ENCODE measurements around the gene CCDC184.
A peak's percentile ranks its signal among the peaks of the same experiment; 100 is the strongest.
"Not testable (repeated sequence)": the region's sequence is repeated elsewhere in the genome, so short reads cannot be mapped to it uniquely, and the experiment has no call there.

Gene CCDC184

GRCh38 chr12:48183091-48183875 is at the start of gene CCDC184:
Gene CCDC184, plus strand, starts transcription at chr12:48183644. Its CDS starts 479 bp downstream, at chr12:48184123.
- DNase-seq (ENCODE audit: low spot score) = peak; percentile 91

- DNase-seq (ENCODE audit: low spot score) = no peak
These were observed 48.4 kb upstream of the CCDC184 start for GRCh38 chr12:48135027-48135426.

DNA sequence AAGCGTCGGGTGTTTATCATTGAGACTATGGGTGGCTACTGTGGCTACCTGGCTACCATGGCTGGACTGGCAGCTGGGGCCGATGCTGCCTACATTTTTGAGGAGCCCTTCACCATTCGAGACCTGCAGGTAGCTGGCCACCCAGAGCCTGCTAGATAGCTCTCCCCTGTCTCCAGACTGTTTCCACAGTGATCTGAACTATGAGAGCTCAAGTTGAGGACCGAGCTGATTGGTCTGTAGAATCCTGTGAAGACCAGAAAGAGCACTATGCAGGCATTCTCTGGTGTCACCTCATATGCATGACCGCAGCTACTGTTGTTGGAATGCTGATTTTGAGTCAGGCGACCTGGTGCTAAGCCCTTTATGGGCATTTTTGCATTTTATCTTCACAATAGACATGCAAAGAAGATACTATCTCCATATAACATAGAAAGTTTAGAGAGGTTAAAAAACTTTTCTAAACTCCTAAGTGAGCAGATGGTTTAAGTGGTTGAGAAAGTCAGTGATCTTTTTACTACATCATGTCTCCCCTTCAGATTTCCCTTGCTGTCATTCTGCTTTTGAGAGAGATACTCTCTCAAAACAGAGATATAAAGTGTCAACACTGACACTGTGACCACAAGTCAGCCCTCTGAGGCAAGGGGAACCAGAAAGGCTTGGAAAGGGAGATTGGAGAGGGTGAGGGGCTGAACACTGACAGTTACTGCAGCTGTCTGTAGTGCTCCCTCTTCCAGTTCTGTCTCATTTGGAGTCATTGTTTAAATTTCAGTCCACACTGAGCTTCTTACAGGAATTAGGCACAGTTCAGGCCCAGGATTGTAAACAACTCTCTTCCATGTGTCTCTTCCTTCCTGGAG is 40.4 kb upstream of the CCDC184 start:
- no peak for DNase-seq (ENCODE audit: low spot score)

GRCh38 chr12:48143898-48144297 is 39.5 kb upstream of the CCDC184 start:
- no peak for DNase-seq (ENCODE audit: low spot score)

DNA sequence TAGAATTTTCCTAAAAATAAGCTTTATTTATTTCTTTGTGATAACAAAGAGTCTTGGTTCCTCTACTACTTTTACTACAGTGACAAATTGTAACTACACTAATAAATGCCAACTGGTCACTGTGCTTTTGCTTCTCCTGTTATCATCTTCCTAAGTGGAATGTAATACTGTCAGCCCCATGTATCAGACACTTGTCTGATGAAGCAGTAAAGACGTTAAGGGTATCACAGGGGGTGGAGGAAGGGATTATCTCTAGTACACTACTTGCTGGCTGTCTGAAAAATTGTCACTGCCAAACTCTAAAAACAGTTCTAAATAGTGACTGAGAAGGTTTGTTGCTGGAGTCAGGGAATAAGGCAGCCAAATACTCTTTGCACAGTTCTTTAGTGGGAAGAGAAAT is 37.5 kb upstream of the CCDC184 start:
- no peak for DNase-seq (ENCODE audit: low spot score)

DNA sequence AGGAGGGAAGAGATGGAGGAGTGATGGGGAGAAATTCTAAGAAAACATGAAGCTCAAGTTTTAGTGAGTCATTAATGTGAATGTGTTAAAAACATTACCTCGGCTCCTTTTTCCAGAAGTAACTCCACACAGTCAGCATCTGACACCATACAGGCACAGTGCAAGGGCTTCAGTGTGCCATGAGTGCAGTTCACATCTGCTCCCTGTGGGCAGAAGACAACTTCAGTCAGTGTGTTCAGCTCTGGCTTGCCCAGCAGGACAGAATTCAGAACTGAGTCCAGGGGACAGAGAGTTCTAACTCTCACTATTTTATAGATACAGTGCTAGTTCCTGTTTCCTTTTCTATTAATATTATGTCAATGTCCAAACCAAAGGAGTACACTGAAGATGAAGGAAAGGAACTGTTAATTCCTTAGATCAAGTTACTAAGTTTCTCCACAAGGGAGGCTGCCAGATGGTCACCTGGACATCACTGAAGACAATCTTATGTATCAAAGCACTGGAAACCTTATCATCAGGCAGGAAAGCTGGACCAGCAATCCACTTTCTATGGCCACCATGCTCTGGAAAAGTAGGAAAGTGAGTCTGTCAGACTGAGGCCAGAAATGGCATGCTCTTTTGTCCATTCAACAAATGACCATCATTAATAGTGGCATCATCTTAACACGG is 32.2 kb upstream of the CCDC184 start:
- no peak for DNase-seq (ENCODE audit: low spot score)

DNA sequence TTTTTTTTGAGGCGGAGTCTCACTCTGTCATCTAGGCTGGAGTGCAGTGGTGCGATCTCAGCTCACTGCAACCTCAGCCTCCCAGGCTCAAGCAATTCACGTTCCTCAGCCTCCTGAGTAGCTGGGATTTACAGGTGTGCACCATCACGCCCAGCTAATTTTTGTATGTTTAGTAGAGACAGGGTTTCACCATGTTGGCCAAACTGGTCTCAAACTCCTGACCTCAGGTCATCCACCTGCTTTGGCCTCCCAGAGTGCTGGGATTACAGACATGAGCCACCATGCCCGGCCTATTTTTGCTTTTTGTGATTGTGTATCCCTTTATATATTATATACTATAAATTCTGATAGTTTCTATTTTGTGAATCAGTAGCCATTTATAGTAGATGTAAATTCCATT is 27.7 kb upstream of the CCDC184 start:
- not testable (repeated sequence) for DNase-seq (ENCODE audit: low spot score)

DNA sequence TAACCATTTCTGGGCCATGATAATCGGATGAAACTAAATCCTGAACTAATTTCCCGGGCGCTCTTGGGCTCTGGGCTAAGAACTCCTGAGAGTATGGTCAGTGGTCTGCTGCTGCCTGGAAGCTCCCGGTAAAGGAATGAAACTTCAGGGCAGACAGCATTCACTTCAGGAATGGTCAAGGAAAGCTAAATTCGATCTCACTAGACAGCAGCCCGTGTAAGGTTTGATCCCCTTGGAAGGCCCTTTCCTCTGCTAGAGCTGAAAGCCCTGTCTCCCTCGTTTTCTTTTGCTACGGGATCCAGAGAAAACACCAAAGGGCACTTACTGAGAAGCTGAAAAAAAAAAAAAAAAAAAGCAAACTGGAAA is 26.8 kb upstream of the CCDC184 start:
- DNase-seq (ENCODE audit: low spot score) = no peak

DNA sequence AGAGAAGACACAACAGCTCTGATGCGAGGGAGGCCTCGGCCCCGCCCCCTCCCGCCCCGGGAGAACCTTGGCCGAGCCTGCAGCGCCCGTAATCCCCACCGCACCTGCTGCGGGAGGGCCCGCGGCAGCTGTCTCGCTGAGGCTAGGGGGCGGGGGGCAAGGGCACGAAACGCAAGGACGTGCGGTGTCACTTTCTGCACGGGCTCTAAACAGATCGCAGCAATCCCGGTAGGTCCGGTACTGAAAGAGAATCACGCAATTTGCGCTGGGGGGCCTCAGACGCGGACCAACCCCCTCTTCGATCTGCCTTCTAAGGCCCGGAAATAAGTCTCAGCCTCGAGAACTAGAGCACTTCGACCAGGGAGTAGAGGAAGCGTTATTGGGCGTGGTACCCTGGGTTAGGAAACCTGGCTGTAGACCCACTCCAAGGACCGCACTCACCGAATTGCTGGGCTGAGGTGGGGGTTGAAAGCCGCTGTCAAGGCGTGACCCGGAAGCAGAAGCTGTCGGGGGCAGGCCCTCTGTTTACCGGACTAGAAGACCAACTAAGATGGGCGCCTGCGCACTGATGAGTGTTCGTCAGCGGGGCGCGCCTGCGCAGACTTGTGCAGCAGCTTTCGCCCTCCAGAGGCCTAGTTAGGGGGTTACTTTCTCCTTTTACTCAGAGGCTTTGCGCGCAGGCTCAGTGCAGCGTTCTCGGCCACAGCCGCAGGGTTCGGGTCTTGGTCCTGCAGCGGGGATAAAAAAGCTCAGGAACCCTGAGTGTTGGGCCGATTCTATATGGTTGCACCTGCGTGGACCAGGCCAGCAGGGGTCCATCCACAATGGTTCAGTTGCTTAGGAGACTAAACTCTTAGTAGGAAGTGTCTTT is 26.2 kb upstream of the CCDC184 start, which contains the start of gene ASB8:
ASB8 (minus strand) TSS at position 498 of the 871 bp plus-strand sequence. CDS start 4,019 bp downstream, outside the sequence.
- peak; percentile 100 for DNase-seq (ENCODE audit: low spot score)

GRCh38 chr12:48157889-48158370 is 25.5 kb upstream of the CCDC184 start:
- no peak for DNase-seq (ENCODE audit: low spot score)

- DNase-seq (ENCODE audit: low spot score) = no peak
These were observed 23.4 kb upstream of the CCDC184 start for GRCh38 chr12:48160046-48160445.

- DNase-seq (ENCODE audit: low spot score) = no peak
These were observed 22.6 kb upstream of the CCDC184 start for GRCh38 chr12:48160807-48161206.

GRCh38 chr12:48163150-48163747 is 20.2 kb upstream of the CCDC184 start:
- DNase-seq (ENCODE audit: low spot score) = no peak

- DNase-seq (ENCODE audit: low spot score) = no peak
These were observed 19.0 kb upstream of the CCDC184 start for GRCh38 chr12:48164451-48164850.

DNA sequence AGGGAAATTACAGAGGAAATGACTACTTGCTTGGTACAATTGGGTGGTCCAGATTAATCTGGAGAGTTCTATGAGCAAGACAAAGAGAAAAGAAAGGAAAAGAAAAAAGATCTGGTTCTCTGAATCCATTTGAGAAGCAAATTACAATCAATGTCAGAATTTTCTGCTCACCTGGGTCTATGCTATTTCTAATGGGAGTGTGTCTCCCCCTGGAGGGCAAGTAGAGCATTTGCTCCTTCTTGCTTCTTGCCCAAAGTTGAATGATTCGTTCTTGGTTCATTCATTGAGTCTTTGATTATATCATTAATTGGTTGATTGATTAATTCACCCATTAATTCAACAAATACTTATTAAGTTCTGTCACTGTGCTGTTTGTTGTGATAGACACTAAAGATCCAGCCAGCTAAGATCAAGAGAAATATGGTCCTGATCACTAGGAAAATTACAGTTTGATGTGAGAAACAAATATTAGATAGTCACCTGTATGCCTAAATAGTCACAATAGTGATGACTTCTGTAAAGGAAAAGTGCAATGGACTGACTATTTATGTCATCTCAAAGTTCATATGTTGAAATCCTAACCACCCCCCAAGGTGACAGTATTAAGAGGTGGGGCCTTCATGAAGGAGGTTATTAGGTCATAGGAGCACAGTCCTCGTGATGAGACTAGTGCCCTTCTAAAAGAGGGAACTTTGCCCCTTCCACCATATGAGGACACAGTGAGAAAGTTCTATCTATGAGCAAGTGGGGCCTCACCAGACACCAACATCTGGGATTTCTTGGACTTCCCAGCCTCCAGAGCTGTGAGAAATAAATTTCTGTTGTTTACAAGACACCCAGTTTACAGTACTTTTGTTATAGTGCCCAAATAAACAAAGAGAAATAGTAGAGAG is 18.1 kb upstream of the CCDC184 start:
- DNase-seq (ENCODE audit: low spot score) = no peak

DNA sequence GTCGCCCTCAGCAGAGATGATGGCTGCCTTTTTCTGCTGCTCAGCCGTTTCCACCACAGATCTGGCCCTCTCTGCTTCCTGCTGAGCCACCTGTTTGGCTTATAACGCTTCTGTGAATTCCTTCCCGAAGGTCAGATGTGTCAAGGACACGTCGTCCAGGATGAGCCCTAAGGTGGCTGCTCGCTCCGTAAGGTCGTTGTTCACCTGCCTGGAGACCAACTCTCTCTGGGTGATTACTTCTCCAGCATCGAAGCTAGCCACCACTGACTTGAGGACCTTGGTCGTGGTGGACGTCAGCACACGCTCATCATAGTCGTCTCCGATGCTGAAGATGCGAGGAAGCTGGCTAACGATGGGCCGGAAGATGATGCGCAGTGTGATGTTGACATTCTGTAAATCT is 14.4 kb upstream of the CCDC184 start:
- DNase-seq (ENCODE audit: low spot score) = no peak

DNA sequence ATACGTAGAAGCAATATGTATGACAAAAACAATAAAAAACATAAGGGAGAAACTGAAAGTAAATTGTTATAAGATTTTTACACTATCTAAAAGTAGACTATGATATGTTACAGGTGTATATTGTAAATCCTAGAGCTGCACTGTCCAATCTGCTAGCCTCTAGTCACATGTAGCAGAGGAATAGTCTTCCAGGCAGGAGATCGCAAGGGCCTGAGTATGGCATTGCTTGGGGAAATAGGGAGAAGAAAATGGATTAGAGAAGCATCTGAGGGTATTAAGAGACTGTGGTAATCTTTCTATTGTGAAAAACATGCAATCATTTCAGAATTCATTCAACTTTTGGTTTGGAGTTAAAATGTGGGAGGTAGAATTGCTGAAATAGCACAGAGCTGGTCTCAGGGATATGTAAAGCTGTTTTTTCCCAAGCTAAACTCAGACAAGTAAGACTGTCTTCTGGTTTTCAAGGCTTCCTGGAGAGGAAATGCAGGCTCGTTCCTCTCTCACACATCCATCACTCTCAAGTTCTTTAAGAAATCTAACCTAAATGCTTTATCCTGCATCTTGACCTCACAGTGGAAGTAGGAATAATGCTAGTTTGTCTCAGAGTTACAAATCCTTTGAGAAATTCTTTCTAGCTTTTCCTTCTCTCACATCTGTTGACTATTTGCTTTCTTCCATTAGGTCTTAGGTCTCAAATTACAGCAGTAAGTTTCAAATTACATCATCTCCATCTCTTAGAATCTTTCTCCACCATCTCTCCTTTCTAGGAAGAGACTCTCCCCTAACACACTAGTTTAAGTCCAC is 7.6 kb upstream of the CCDC184 start:
- DNase-seq (ENCODE audit: low spot score) = no peak

DNA sequence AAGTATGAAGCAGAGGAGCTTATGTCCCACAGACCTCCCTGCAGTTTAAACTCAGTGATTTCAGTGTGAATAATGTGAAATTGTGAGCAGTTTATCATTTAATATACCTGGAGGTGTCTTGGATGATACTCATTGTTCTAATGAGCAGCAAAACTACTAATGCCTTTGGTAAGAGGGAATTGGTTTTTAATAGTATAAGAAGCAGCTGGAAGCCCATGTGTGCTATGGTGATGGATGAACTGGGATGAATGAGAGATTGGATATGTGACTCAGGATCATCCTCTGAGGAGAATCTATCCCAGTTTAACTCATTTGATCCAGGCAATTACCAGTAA is 7.1 kb upstream of the CCDC184 start:
- no peak for DNase-seq (ENCODE audit: low spot score)

GRCh38 chr12:48177982-48178381 is 5.5 kb upstream of the CCDC184 start:
- no peak for DNase-seq (ENCODE audit: low spot score)
